HG03432 (cell line): Measurements from ENCODE around the gene LRAT.
"Not testable (repeated sequence)": the region's sequence is repeated elsewhere in the genome, so short reads cannot be mapped to it uniquely, and the experiment has no call there.

ENCODE experiments used
- ATAC-seq: cut with Tn5 transposase; IDR thresholded peaks from one replicate; pipeline ENCODE4 v1.9.1; 2021; ENCODE audit warnings: mild to moderate bottlenecking, moderate library complexity; ENCODE audit not compliant: unreplicated experiment

LRAT gene

DNA sequence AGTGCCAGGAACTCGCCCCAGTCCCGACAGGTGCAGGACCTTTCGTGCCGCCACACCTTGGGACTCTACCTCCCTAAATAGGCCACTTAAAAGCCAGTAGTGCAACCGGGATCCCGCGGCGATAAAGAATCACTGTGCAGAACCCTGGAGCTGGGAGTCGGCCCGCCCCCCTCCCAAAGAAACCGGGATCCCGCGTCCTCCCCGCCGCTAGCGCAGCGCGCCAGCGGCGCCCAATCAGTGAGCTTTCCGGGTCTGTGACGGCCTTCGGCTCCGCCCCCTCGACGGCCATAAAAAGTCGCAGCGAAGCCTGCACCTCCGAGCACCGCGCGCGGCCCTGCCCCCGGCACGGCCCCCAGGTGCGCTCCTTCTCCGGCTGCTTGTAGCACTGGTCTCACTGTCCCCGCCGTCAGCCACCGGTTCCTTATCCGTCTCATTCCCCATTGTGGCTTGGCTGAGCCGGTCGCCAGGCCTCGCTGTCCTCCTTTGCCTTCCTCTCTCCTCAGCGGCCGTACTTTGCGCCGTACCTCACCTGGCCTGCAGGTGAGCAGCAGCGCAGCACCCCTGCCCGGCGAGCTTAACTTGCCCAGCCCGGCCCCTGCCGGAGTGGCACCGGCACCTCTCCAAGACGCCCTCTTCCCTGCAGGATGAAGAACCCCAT is at the start of gene LRAT:
Gene LRAT (plus strand): TSS at position 318 of the 658 bp plus-strand sequence. CDS start 327 bp downstream, at position 645.
- ATAC-seq, result peak; percentile 61

DNA sequence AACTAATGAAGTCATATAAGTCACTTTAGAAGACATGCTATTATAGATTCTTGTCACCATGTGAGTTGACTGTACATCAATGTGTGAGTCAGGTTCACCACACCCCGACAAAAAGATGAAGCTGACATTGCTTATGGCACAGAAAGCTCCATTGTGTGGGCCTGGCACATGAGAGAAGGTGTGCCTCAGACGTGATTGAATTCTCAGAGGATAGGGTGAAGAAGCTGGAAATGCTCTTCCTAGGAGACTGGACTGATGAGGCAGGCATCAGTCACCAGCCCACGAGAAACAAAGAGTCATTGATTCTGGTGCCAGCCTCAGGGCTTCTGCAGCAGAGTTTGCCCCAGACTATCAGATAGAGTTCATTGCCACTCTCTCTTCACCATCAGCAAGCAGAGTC is 35.9 kb upstream of the LRAT start:
- no peak for ATAC-seq

DNA sequence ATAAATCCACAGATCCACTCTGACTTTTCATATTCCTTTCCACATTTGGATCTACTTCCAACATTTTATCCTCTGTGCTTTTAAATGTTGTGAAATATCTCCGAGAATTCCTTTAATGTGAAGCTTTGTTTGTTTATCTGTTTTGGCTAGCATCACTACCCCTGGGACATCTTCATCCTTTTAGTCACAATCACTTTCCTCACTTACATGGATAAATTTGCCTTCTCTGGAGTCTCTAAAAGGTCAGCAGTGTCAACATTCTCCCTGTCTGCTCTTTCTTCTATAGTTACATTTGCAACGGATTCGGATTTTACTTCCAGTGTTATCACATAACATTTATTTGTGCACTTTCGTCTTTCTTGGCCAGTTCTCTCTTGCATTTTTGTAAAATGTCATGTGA is 34.2 kb upstream of the LRAT start:
- ATAC-seq, result no peak

DNA sequence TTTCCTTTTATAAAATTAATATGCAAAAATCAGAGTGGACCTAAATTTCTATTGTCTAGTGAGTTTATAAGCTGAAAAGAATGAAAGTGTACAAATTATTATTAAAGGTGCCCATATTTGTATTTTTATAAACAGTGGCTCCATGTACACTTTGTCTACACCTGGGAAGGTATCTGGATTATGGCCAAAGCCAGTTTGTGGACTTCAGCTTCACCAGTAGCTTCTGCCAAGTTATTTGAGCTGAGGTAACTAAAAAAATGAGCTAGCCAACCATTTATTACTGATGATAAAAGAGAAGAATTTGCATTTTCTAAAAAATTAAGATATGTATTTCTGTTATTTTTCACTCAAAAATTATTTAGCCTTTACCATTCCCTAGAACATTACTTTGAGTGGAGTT is 32.3 kb upstream of the LRAT start:
- no peak for ATAC-seq

DNA sequence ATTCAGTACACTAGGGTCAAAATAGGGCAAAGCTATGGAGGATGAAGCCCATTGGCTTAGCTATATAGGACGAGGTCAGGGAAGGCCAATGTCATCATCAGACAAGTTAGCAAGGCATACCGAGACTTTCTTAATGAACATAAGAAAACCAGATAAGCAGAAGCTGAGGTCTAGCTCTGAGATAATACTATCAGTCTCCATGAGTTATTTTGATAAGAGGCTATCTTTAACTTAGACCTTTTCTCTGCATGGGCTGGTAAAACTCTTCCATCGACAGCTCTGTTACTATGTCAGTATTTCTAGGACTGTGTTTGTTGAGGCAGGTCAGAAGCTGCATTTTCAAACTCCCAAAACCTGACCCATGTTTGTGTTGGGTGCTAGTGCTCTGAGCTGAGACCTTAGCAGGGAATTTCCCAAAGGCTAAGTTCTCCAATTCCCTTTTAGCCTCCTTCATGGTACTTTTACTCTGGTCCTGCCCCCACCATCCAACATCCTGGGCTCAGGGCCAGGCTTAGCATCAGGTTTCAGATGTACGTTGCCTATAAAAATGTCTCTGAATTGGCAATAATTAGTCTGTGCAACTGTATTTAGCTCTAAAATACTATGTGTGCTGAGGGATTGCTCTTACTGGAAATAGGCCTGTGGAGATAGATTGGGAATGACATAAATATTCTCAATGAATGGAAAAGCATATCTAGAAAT is 29.3 kb upstream of the LRAT start:
- no peak for ATAC-seq

- no peak for ATAC-seq
Measured at GRCh38 chr4:154719087-154719486, 24.7 kb upstream of the LRAT start.

DNA sequence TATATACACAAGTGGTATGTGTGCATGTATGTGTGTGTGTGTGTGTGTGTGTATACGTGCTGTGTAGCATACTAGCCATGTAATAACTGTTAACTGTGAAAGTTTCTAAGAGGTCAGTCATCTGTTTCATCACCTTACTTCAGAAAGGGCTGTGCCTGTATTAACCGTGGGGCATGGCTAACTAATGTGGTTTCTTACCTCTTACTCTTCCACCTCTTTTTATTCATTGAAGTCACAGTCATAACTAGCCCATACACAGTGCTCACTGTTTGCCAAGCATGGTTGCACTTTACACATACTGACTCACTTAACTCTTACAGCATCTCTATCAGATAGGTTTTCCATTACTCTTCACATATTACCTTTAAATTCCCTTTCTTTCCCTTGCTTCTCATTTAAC is 23.7 kb upstream of the LRAT start:
- peak; percentile 95 for ATAC-seq

- no peak for ATAC-seq
Measured at GRCh38 chr4:154720618-154721267, 23.1 kb upstream of the LRAT start.

GRCh38 chr4:154722262-154722661 is 21.5 kb upstream of the LRAT start:
- no peak for ATAC-seq

DNA sequence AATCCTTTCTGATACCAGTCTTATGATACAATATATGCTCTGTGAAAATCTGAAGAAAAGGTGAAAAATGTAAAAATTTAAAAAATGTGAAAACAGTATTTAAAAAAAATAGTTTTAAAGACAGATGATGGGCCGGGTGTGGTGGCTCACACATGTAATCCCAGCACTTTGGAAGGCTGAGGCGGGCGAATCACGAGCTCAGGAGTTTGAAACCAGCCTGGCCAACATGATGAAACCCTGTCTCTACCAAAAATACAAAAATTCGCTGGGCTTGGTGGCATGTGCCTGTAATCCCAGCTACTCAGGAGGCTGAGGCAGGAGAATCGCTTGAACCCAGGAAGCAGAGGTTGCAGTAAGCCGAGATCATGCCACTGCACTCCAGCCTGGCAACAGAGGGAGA is 20.2 kb upstream of the LRAT start:
- ATAC-seq, result not testable (repeated sequence)

- ATAC-seq, result no peak
Measured at GRCh38 chr4:154727540-154727939, 16.3 kb upstream of the LRAT start.

DNA sequence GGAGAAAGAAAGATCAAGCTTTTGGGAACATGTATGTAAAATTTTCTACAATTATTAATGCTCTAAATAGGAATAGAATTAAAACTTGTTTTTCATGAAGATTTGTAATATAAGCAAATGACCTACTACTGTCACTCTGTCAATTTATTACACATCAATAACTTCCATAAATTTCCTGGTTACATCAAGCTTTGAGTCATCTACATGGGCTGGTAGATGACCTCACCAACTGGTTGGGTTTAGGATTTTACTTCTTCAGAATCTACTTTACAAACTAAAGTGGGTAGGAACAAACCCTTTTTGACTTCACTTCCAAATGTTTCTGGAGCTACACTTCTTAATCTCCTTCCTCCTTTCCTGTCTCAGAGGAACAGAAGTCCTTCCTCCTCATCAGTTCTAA is 12.0 kb upstream of the LRAT start:
- ATAC-seq, result no peak

- no peak for ATAC-seq
Measured at GRCh38 chr4:154732669-154733068, 11.1 kb upstream of the LRAT start.

DNA sequence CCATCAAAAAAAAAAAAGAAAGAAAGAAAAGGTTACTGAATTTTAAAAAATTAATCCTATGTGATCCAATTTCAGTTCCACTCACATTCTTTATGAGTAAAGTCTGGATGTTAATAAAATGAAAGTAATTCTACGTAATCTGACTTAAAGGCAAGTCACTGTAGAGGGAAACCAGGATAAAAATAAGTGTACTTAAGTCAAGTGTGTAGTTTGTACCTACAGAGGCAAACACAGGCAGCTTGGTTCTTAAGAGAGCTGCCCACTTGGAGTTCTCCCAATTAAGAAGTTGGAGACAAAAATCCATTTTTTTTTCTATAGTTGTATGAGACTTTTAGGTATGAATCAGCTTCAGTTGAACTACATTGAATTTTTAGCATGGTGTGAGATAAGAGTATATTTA is 7.0 kb upstream of the LRAT start:
- no peak for ATAC-seq

DNA sequence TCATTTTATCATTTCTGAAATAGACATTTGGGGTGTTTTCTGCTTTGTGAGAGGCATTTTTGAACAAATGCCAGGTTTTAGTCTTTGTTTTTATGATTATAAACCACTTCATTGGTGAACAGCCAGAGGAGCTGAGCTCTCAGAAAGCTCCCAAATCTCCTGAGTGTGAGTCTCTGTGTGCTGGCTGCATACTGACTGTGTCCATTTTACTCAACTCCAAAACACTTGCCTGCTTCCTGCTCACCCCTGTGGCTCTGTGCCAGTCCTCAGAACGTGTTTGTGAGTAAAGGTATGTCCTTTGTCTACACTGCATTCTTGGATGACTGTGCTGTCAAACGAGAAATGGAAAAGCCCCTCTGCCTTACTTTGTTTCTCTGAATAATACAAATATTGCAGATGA is 5.4 kb upstream of the LRAT start:
- ATAC-seq, result no peak

- no peak for ATAC-seq
Measured at GRCh38 chr4:154739111-154739510, 4.7 kb upstream of the LRAT start.

DNA sequence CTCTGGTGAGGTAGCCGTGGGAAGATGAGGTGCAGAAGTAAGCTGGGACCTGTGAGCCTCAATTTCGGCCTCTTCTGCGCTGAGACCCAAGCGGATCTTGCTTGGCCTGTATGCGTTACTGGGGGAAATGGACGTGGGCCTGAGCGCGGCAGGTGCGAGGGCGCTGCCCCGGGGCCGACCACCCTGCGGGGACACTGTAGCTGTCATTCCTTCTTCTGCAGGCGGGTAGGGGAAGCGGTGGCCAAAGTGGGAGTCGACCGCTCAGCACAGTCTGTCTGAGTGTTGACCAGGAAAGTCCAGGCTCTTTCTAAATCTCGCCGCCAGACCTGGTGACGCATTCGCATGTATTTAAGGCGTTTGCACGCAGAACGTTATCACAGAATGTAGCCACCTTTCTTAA is 3.3 kb upstream of the LRAT start:
- ATAC-seq, result no peak

GRCh38 chr4:154741131-154741665 is 2.6 kb upstream of the LRAT start:
- no peak for ATAC-seq

GRCh38 chr4:154741922-154742850 is 1.6 kb upstream of the LRAT start:
- no peak for ATAC-seq

- ATAC-seq, result no peak
Measured at GRCh38 chr4:154744341-154744926, 634 bp downstream of the LRAT start.
